Measurements from ENCODE around the gene C2orf76. TPM values are rescaled to one million over a fixed set of nuclear protein-coding genes. Genes with fewer than 3 reads are reported as not detected.

The C2orf76 gene
- total RNA-seq, 1 experiment from 2014 or later: 5.7 TPM

DNA sequence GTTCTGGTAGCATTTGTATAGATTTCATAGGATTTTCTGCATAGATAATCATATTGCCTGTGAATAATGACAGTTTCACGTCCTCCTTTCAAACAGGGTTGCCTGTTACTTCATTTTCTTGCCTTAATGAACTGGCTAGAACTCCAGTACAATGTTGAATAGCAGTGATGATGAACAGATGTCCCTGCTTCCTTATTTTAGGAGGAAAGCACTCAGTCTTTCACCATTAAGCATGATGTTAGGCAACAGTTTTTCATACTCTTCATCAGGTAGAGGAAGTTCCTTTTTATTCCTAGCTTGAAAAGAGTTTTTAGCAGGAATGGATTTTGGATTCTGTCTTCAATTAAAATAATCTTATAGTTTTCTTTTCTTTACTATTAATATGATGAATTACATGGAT is 39.7 kb downstream of the C2orf76 start:
- DNase-seq: no peak
- H3K9ac ChIP-seq (ENCODE audit: extremely low read depth, insufficient read length, low read length): no peak overlapping the region
- no peak overlapping the region for H2BK120ac ChIP-seq (ENCODE audit: low read depth, low read length, poor library complexity, severe bottlenecking)
- H4K20me1 ChIP-seq (ENCODE audit: control insufficient read depth, insufficient read depth, insufficient read length): no peaks in the 10 kb centered on the region
- no peaks in the 10 kb centered on the region for H3K27me3 ChIP-seq (ENCODE audit: insufficient read depth, low read length)
- no peaks in the 10 kb centered on the region for H3K9me3 ChIP-seq (ENCODE audit: control insufficient read depth, low read depth, low read length)
- no peak overlapping the region for H2AK5ac ChIP-seq (ENCODE audit: insufficient read length, low read length)
- H3K79me2 ChIP-seq (ENCODE audit: insufficient read depth, low read length): no peaks in the 10 kb centered on the region
- no peak overlapping the region for H2BK5ac ChIP-seq (ENCODE audit: insufficient read length, low read length)
- H3K9me3 Mint-ChIP-seq: no peaks in the 10 kb centered on the region
- H2BK20ac ChIP-seq (ENCODE audit: low read depth, low read length, poor library complexity, severe bottlenecking): no peak overlapping the region
- no peaks in the 10 kb centered on the region for H3K4me1 ChIP-seq (ENCODE audit: insufficient read depth, low read length)
- H3K27me3 Mint-ChIP-seq (ENCODE audit: low read depth): no peaks in the 10 kb centered on the region; the same call in 1 of the 2 replicates
- no peak overlapping the region for H3K27ac Mint-ChIP-seq
- no peak overlapping the region for H3K23ac ChIP-seq (ENCODE audit: insufficient read length, low read depth, low read length)
- no peak overlapping the region for H3K56ac ChIP-seq (ENCODE audit: insufficient read length, low read depth, low read length)
- H2BK12ac ChIP-seq (ENCODE audit: insufficient read length, low read depth, low read length): no peak overlapping the region
- no peak overlapping the region for H3T11ph ChIP-seq (ENCODE audit: low read length)
- H4K91ac ChIP-seq (ENCODE audit: insufficient read length, low read depth, low read length): no peak overlapping the region
- no peaks in the 10 kb centered on the region for H3K23me2 ChIP-seq (ENCODE audit: insufficient read length, low read depth, low read length, poor library complexity, severe bottlenecking)
- TF ChIP-seq, protein P1, sequence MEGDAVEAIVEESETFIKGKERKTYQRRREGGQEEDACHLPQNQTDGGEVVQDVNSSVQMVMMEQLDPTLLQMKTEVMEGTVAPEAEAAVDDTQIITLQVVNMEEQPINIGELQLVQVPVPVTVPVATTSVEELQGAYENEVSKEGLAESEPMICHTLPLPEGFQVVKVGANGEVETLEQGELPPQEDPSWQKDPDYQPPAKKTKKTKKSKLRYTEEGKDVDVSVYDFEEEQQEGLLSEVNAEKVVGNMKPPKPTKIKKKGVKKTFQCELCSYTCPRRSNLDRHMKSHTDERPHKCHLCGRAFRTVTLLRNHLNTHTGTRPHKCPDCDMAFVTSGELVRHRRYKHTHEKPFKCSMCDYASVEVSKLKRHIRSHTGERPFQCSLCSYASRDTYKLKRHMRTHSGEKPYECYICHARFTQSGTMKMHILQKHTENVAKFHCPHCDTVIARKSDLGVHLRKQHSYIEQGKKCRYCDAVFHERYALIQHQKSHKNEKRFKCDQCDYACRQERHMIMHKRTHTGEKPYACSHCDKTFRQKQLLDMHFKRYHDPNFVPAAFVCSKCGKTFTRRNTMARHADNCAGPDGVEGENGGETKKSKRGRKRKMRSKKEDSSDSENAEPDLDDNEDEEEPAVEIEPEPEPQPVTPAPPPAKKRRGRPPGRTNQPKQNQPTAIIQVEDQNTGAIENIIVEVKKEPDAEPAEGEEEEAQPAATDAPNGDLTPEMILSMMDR (conservative IDR thresholded peaks at IDR 0.05): no peak
- H3K4me1 Mint-ChIP-seq: peaks cover 2 to 3% of the 10 kb centered on the region in 2 experiments; a peak in 3 of 4 replicates
- no peak overlapping the region for H4K5ac ChIP-seq (ENCODE audit: insufficient read length, low read depth, low read length)
- H3K27ac ChIP-seq (ENCODE audit: insufficient read length, low read depth, low read length): no peak overlapping the region
- H2BK15ac ChIP-seq (ENCODE audit: low read depth, low read length): no peak overlapping the region
- no peak overlapping the region for H3K14ac ChIP-seq (ENCODE audit: insufficient read depth, low read length)
- H3K4me3 Mint-ChIP-seq: no peak overlapping the region
- H2AFZ ChIP-seq (ENCODE audit: low read length): no peak overlapping the region
- H3K36me3 Mint-ChIP-seq (ENCODE audit: insufficient read depth in 1 of 3, low read depth in 3 of 3): no peaks in the 10 kb centered on the region
- no CpG with 5 or more reads among the region's 1 CpG for WGBS (ENCODE audit: extremely low coverage, insufficient read length, low lambda C conversion rate)
- no peak overlapping the region for H3K4ac ChIP-seq (ENCODE audit: low read depth, low read length)
- H3K79me1 ChIP-seq (ENCODE audit: insufficient read depth, low read depth, low read length, poor library complexity, severe bottlenecking): no peaks in the 10 kb centered on the region
- no peak overlapping the region for H3K4me2 ChIP-seq (ENCODE audit: insufficient read depth, insufficient read length, low read length)
- no peak overlapping the region for H4K8ac ChIP-seq (replicated peaks; ENCODE audit: insufficient read length, low read depth, low read length)
- no peak overlapping the region for H3K18ac ChIP-seq (ENCODE audit: insufficient read length, low read depth, low read length)

Data from H9 (cell line).